ENCODE measurements around the gene UTF1.

DNA sequence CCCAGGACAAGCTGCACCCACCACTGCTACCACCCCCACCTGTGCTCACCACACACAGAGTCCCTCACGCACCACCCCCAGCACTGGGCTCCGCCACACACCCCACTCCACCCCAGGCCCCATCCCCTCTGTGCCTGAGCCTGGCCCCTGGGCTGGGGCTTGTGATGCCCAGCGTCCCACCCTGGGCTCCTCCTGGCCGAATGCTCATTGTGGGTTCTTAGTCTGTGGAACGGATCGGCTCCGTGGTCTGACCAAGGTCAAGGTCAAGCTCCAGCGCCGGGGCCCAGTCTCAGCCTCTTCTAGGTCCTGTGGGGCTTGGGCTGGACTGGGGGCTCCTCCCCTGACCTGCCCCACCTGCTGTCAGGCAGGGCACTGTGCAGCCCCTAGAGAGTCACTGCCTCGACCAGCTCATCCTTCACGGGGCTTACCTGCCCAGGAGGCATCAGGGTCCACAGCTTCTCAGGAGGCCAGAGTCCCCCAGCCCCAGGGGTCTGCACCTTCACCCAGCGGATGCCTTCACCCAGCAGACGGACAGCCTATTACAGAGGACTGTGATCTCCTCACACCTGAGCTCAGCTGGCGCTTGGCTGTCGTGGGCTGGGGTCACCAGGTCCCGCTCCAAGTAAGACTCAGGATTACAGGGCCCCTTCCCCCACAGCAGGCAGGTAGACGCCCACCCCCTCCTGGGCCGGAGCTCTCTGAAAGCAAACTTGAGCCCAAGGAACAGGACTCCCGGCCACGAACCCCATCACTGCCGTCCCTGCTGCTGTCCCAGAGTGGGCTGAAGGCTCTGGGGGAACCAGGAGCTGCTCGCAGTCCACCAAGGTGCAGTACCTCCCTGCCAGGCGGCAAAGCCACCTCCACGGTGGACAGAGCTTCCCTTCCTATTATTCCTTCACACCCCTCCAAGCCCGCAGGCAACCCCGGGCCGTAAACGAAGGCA is 15.3 kb upstream of the UTF1 start:
- TF ChIP-seq POLR2A (IDR thresholded peaks at IDR 0.05; ENCODE audit: low read length) (no peak), GATA1 (IDR thresholded peaks at IDR 0.05; ENCODE audit: low read depth, low read length) (no peak)

All from erythroblast (primary cell).